ENCODE results near the gene CNIH3. TPM values are rescaled to one million over a fixed set of nuclear protein-coding genes. Genes with fewer than 3 reads are reported as not detected.

CNIH3 gene
- total RNA-seq, 4 donors from 2014 or later, result 0.68 to 1.1 TPM; not detected in 2

- in situ Hi-C loops (cut with MboI; ENCODE audit: low pct_ligation_motif_present in 1 of 4, low pct_unique_long_range_greater_than_20kb in 1 of 4, low sequenced_read_pairs in 3 of 4) (loop anchor here in 1 of 4 donors (25.0 kb wide), 1 partner anchor 168 kb away; no protein-coding TSS in a partner anchor), intact Hi-C loops (cut with DNase I; ENCODE audit: low total_unique reads) (no loop called here)
- WGBS, 2 donors (ENCODE audit: low coverage in 1 of 2), result 46% methylated on average over 3 of the region's 3 CpGs; no CpG with 5 or more reads in 1 of the 2 donors
- Histone ChIP-seq H3K9me3 (no peaks in the 10 kb centered on the region), H3K36me3 (no peaks in the 10 kb centered on the region), H3K4me1 (no peaks in the 10 kb centered on the region), H3K27me3 (no peaks in the 10 kb centered on the region), H3K27ac (no peak overlapping the region), H3K4me3 (no peak overlapping the region)
- no peak for DNase-seq
- no peak for TF ChIP-seq POLR2AphosphoS5 (IDR thresholded peaks at IDR 0.05)
- TF ChIP-seq CTCF (IDR thresholded peaks at IDR 0.05), result no peak
- no peak for TF ChIP-seq POLR2A (IDR thresholded peaks at IDR 0.05)
- TF ChIP-seq EP300 (IDR thresholded peaks at IDR 0.05; ENCODE audit: low read depth), result no peak
These were observed 52.9 kb downstream of the CNIH3 start for GRCh38 chr1:224668984-224669383.

- in situ Hi-C loops (cut with MboI; ENCODE audit: low pct_ligation_motif_present in 1 of 4, low pct_unique_long_range_greater_than_20kb in 1 of 4, low sequenced_read_pairs in 3 of 4), result loop anchor here in 1 of 4 donors (25.0 kb wide), 1 partner anchor 168 kb away; no protein-coding TSS in a partner anchor
- no peaks in the 10 kb centered on the region for H3K9me3 ChIP-seq
- no peak overlapping the region for H3K4me3 ChIP-seq
- H3K27me3 ChIP-seq, result no peaks in the 10 kb centered on the region
- WGBS, 2 donors (ENCODE audit: low coverage in 1 of 2), result 59 to 66% methylated on average over 3 of the region's 3 CpGs
- H3K4me1 ChIP-seq, result no peaks in the 10 kb centered on the region
- no peak for TF ChIP-seq CTCF (IDR thresholded peaks at IDR 0.05)
- TF ChIP-seq POLR2A (IDR thresholded peaks at IDR 0.05), result no peak
- no peaks in the 10 kb centered on the region for H3K36me3 ChIP-seq
- no peak overlapping the region for H3K27ac ChIP-seq
- intact Hi-C loops (cut with DNase I; ENCODE audit: low total_unique reads), result no loop called here
- DNase-seq, result no peak
These were observed 53.3 kb downstream of the CNIH3 start for GRCh38 chr1:224669403-224669802.

- in situ Hi-C loops (cut with MboI; ENCODE audit: low pct_ligation_motif_present in 1 of 4, low pct_unique_long_range_greater_than_20kb in 1 of 4, low sequenced_read_pairs in 3 of 4), result loop anchor here in 1 of 4 donors (25.0 kb wide), 1 partner anchor 167 kb away; no protein-coding TSS in a partner anchor
- no peak for TF ChIP-seq POLR2AphosphoS5 (IDR thresholded peaks at IDR 0.05)
- no peak for TF ChIP-seq CTCF (IDR thresholded peaks at IDR 0.05)
- no peak for DNase-seq
- 71% methylated on average over 1 of the region's 1 CpG; no CpG with 5 or more reads in 1 of the 2 donors for WGBS, 2 donors (ENCODE audit: low coverage in 1 of 2)
- no peaks in the 10 kb centered on the region for H3K9me3 ChIP-seq
- H3K36me3 ChIP-seq, result no peaks in the 10 kb centered on the region
- no peaks in the 10 kb centered on the region for H3K4me1 ChIP-seq
- H3K27ac ChIP-seq, result no peak overlapping the region
- no peak overlapping the region for H3K4me3 ChIP-seq
- H3K27me3 ChIP-seq, result no peaks in the 10 kb centered on the region
- intact Hi-C loops (cut with DNase I; ENCODE audit: low total_unique reads), result no loop called here
These were observed 54.4 kb downstream of the CNIH3 start for GRCh38 chr1:224670506-224670905.

GRCh38 chr1:224671076-224671475, 55.0 kb downstream of the CNIH3 start:
- DNase-seq, result no peak
- Histone ChIP-seq H3K4me1 (no peaks in the 10 kb centered on the region), H3K27ac (no peak overlapping the region), H3K36me3 (no peaks in the 10 kb centered on the region), H3K9me3 (no peaks in the 10 kb centered on the region), H3K27me3 (no peaks in the 10 kb centered on the region), H3K4me3 (no peak overlapping the region)
- 71% methylated on average over 1 of the region's 1 CpG; no CpG with 5 or more reads in 1 of the 2 donors for WGBS, 2 donors (ENCODE audit: low coverage in 1 of 2)
- intact Hi-C loops (cut with DNase I; ENCODE audit: low total_unique reads) (no loop called here), in situ Hi-C loops (cut with MboI; ENCODE audit: low pct_ligation_motif_present in 1 of 4, low pct_unique_long_range_greater_than_20kb in 1 of 4, low sequenced_read_pairs in 3 of 4) (loop anchor here in 1 of 4 donors (25.0 kb wide), 1 partner anchor 166 kb away; no protein-coding TSS in a partner anchor)
- TF ChIP-seq CTCF (IDR thresholded peaks at IDR 0.05), result no peak
- TF ChIP-seq POLR2AphosphoS5 (IDR thresholded peaks at IDR 0.05), result no peak
- TF ChIP-seq POLR2A (IDR thresholded peaks at IDR 0.05), result no peak
- TF ChIP-seq EP300 (IDR thresholded peaks at IDR 0.05; ENCODE audit: low read depth), result no peak
